Uterus (tissue), 4 donors: ENCODE data around the gene KCNH2. TPM values are rescaled to one million over a fixed set of nuclear protein-coding genes. Genes with fewer than 3 reads are reported as not detected.

ENCODE experiments used
- DNase-seq, 2 donors: peaks; one replicate each; pipeline ENCODE4 v3.0.0-alpha.2; 2019 to 2020
- H3K27ac ChIP-seq, 2 donors: fragments of 200-600 bp; sonication (generic); 1 replicate in 1 of 2; 2 replicates in 1 of 2; pipeline ENCODE4 v1.5.1; 2016 to 2018
- H3K27me3 ChIP-seq, 2 donors: fragments of 200-600 bp; sonication (generic); one replicate each; pipeline ENCODE4 v1.5.1; 2018 to 2019; ENCODE audit warnings: control low read depth in 1 of 2
- H3K36me3 ChIP-seq, 2 donors: fragments of 200-600 bp; sonication (generic); one replicate each; pipeline ENCODE4 v1.5.1; 2019; ENCODE audit warnings: control low read depth in 1 of 2
- H3K4me1 ChIP-seq, 2 donors: fragments of 200-600 bp; sonication (generic); one replicate each; pipeline ENCODE4 v1.5.1; 2018 to 2019; ENCODE audit warnings: control low read depth in 1 of 2
- H3K4me3 ChIP-seq, 2 donors: fragments of 200-600 bp; sonication (generic); 1 replicate in 1 of 2; 2 replicates in 1 of 2; pipeline ENCODE4 v1.5.1; 2018 to 2019; ENCODE audit warnings: mild to moderate bottlenecking in 1 of 2
- H3K9me3 ChIP-seq, 2 donors: fragments of 200-600 bp; sonication (generic); one replicate each; pipeline ENCODE4 v1.5.1; 2019; ENCODE audit warnings: control low read depth in 1 of 2
- CTCF ChIP-seq, 4 experiments: fragments of 200-600 bp in 2 of 4; fragments of 450-650 bp in 2 of 4; sonication (generic) in 2 of 4; IDR thresholded peaks; one replicate each; pipeline ENCODE4 v1.5.1; 2016 to 2019; ENCODE audit warnings: antibody characterized with exemption in 4 of 4, mild to moderate bottlenecking in 2 of 4, moderate library complexity in 1 of 4
- POLR2A ChIP-seq, 2 donors: fragments of 450-650 bp; IDR thresholded peaks; one replicate each; pipeline ENCODE4 v1.6.1; 2016; ENCODE audit warnings: antibody characterized with exemption in 2 of 2, mild to moderate bottlenecking in 1 of 2, moderate library complexity in 1 of 2
- intact Hi-C: fragments of 100-400 bp; cut with DNase I; formaldehyde crosslinking; loops from one replicate; pipeline ENCODE4 v1.15.1; 2023; ENCODE audit warnings: low total_unique reads
- total RNA-seq, 4 donors: library from RNA; depleted of rRNA in 3 of 4; stranded (reverse); fragments of >200 nt in 3 of 4; gene quantifications; one replicate each; pipeline versions ENCODE4 v1.1.0 to v1.2.4, GENCODE V29; 2014 to 2023
- donor health status: DM: yes; HTN: yes; CAD: no.

Gene KCNH2
- total RNA-seq, 4 donors from 2014 or later, result 9.1 to 51.0 (median 22.8) TPM

- TF ChIP-seq CTCF (IDR thresholded peaks at IDR 0.05) (no peak), POLR2A (IDR thresholded peaks at IDR 0.05) (no peak)
- Histone ChIP-seq H3K9me3 (no peaks in the 10 kb centered on the region), H3K4me3 (no peak overlapping the region), H3K4me1 (peaks cover 0 to 16% of the 10 kb centered on the region in 2 donors), H3K36me3 (no peaks in the 10 kb centered on the region), H3K27me3 (no peaks in the 10 kb centered on the region), H3K27ac (no peak overlapping the region)
- intact Hi-C loops, result no loop called here
- DNase-seq, result no peak
Observed at GRCh38 chr7:150981644-150982043, 3.5 kb upstream of the KCNH2 start.

- H3K27ac ChIP-seq, result no peak overlapping the region
Observed at GRCh38 chr7:150980663-150981062, 2.5 kb upstream of the KCNH2 start.

GRCh38 chr7:150979713-150980390 is 1.7 kb upstream of the KCNH2 start:
- DNase-seq, result peak; percentile 46 to 51
- Histone ChIP-seq H3K9me3 (no peaks in the 10 kb centered on the region), H3K4me1 (peaks cover 0 to 29% of the 10 kb centered on the region in 2 donors), H3K27ac (peak overlapping the region; percentile 69 to 73), H3K4me3 (no peak overlapping the region), H3K27me3 (no peaks in the 10 kb centered on the region), H3K36me3 (no peaks in the 10 kb centered on the region)
- TF ChIP-seq CTCF (IDR thresholded peaks at IDR 0.05) (no peak), POLR2A (IDR thresholded peaks at IDR 0.05) (no peak)
- intact Hi-C loops, result no loop called here

More at GRCh38 chr7:150980663-150981062, 2.5 kb upstream of the KCNH2 start:
- Histone ChIP-seq H3K4me1 (peaks cover 0 to 21% of the 10 kb centered on the region in 2 donors), H3K9me3 (no peaks in the 10 kb centered on the region), H3K4me3 (no peak overlapping the region), H3K27me3 (no peaks in the 10 kb centered on the region), H3K36me3 (no peaks in the 10 kb centered on the region)
- TF ChIP-seq POLR2A (IDR thresholded peaks at IDR 0.05) (no peak), CTCF (IDR thresholded peaks at IDR 0.05) (no peak)
- no peak for DNase-seq
- intact Hi-C loops, result no loop called here

- H3K4me3 ChIP-seq, result peak overlapping the region; percentile 22 to 45
- H3K27me3 ChIP-seq, result no peaks in the 10 kb centered on the region
- TF ChIP-seq POLR2A (IDR thresholded peaks at IDR 0.05) (no peak), CTCF (IDR thresholded peaks at IDR 0.05) (no peak)
- intact Hi-C loops, result no loop called here
- no peaks in the 10 kb centered on the region for H3K36me3 ChIP-seq
- H3K9me3 ChIP-seq, result no peaks in the 10 kb centered on the region
- H3K27ac ChIP-seq, result peak overlapping the region; percentile 69 to 80
- H3K4me1 ChIP-seq, result peaks cover 0 to 31% of the 10 kb centered on the region in 2 donors
- DNase-seq, result no peak
Observed at GRCh38 chr7:150977382-150978125, 567 bp downstream of the KCNH2 start.
